B cell (primary cell): ENCODE results near the gene RNF126. TPM values are rescaled to one million over a fixed set of nuclear protein-coding genes. Genes with fewer than 3 reads are reported as not detected.

ENCODE experiments used
- ATAC-seq: fragments of 200-7000 bp; cut with Tn5 transposase; one replicate; pipeline ENCODE4 v1.10.0; 2021; ENCODE audit warnings: low read depth, mild to moderate bottlenecking, moderate number of reproducible peaks, moderate library complexity
- CTCF ChIA-PET: fragments of 350-600 bp; sonication (Branson Sonifier 250); formaldehyde crosslinking; loops from one replicate; lab custom pipeline; 2021; ENCODE audit warnings: antibody characterized with exemption, inconsistent platforms; lab: Charles Lee
- POLR2A ChIA-PET: fragments of 350-600 bp; sonication (Branson Sonifier 250); formaldehyde crosslinking; loops from one replicate; lab custom pipeline; 2021; ENCODE audit warnings: antibody characterized with exemption; lab: Charles Lee
- DNase-seq: peaks from one replicate; pipeline ENCODE4 v3.0.0; 2013
- H2AFZ ChIP-seq: 2 replicates; pipeline ENCODE4 v1.6.1; 2012; ENCODE audit warnings: mild to moderate bottlenecking, low read depth, low read length; ENCODE audit not compliant: insufficient read depth, poor library complexity, severe bottlenecking
- H3K27ac ChIP-seq, 2 donors: 1 replicate in 1 of 2; 2 replicates in 1 of 2; pipeline ENCODE4 v1.5.1; 2012 to 2013; ENCODE audit warnings: low read length in 2 of 2, mild to moderate bottlenecking in 2 of 2, moderate library complexity in 1 of 2
- H3K27me3 ChIP-seq, 4 experiments: fragments of 200-600 bp in 1 of 4; sonication (generic) in 1 of 4; replicated peaks in 1 of 4; 1 replicate in 2 of 4; 2 replicates in 2 of 4; pipeline versions ENCODE4 v1.6.1 to v1.7.0; 2013 to 2016; ENCODE audit warnings: low read length in 3 of 4, mild to moderate bottlenecking in 2 of 4, mixed read lengths in 1 of 4, moderate library complexity in 1 of 4; ENCODE audit not compliant: insufficient read depth in 4 of 4, control insufficient read depth in 3 of 4; ENCODE audit errors: control extremely low read depth in 1 of 4
- H3K36me3 ChIP-seq, 2 experiments: replicated peaks in 1 of 2; 1 replicate in 1 of 2; 2 replicates in 1 of 2; pipeline versions ENCODE4 v1.6.1 to v1.7.1; 2013; ENCODE audit warnings: low read length in 1 of 2; ENCODE audit not compliant: insufficient read depth in 2 of 2, control insufficient read depth in 1 of 2; ENCODE audit errors: control extremely low read depth in 1 of 2, extremely low read depth in 1 of 2
- H3K4me1 ChIP-seq, 2 donors: fragments of 200-600 bp in 1 of 2; sonication (generic) in 1 of 2; 1 replicate in 1 of 2; 2 replicates in 1 of 2; pipeline versions ENCODE4 v1.5.1 to v1.6.1; 2013 to 2017; ENCODE audit warnings: low read length in 2 of 2; ENCODE audit not compliant: control insufficient read depth in 2 of 2, insufficient read depth in 2 of 2
- H3K4me2 ChIP-seq: replicated peaks from 2 replicates; pipeline ENCODE3; 2012; ENCODE audit warnings: mild to moderate bottlenecking, low read depth, low read length; ENCODE audit not compliant: poor library complexity, severe bottlenecking
- H3K4me3 ChIP-seq, 5 experiments: fragments of 200-600 bp in 1 of 5; sonication (generic) in 1 of 5; 1 replicate in 3 of 5; 2 replicates in 2 of 5; pipeline versions ENCODE4 v1.5.1 to v1.7.0; 2011 to 2016; ENCODE audit warnings: low read length in 4 of 5, mild to moderate bottlenecking in 4 of 5, low read depth in 2 of 5, control low read depth in 1 of 5, moderate library complexity in 1 of 5; ENCODE audit not compliant: insufficient read depth in 1 of 5; ENCODE audit errors: control extremely low read depth in 1 of 5, extremely low read depth in 1 of 5
- H3K79me2 ChIP-seq: fragments of 200-600 bp; sonication (generic); one replicate; pipeline ENCODE4 v1.6.0; 2016; ENCODE audit warnings: low read length; ENCODE audit not compliant: control insufficient read depth, insufficient read depth
- H3K9ac ChIP-seq: fragments of 200-600 bp; sonication (generic); 2 replicates; pipeline ENCODE4 v1.6.1; 2017; ENCODE audit warnings: mild to moderate bottlenecking, low read length, moderate library complexity
- H3K9me3 ChIP-seq, 3 donors: one replicate each; pipeline versions ENCODE4 v1.6.1 to v1.7.1; 2013; ENCODE audit warnings: low read length in 2 of 3; ENCODE audit not compliant: control insufficient read depth in 2 of 3, insufficient read depth in 1 of 3; ENCODE audit errors: control extremely low read depth in 1 of 3
- H4K20me1 ChIP-seq: 2 replicates; pipeline ENCODE4 v1.6.0; 2012; ENCODE audit warnings: mild to moderate bottlenecking, low read length; ENCODE audit not compliant: insufficient read depth, control insufficient read depth, poor library complexity, severe bottlenecking
- H3K27ac Mint-ChIP-seq: one replicate; pipeline ENCODE4 v1.8.0; 2021; ENCODE audit warnings: mixed read lengths
- H3K27me3 Mint-ChIP-seq: one replicate; pipeline ENCODE4 v1.8.0; 2021; ENCODE audit warnings: mixed read lengths
- H3K4me1 Mint-ChIP-seq: one replicate; pipeline ENCODE4 v1.8.0; 2021; ENCODE audit warnings: mixed read lengths
- H3K4me3 Mint-ChIP-seq: one replicate; pipeline ENCODE4 v1.8.0; 2021; ENCODE audit warnings: mixed read lengths
- H3K9me3 Mint-ChIP-seq: one replicate; pipeline ENCODE4 v1.8.0; 2022; ENCODE audit warnings: mixed read lengths; ENCODE audit not compliant: insufficient read depth
- CTCF ChIP-seq: fragments of 200-600 bp; IDR thresholded peaks from one replicate; pipeline ENCODE4 v1.8.0; 2022; ENCODE audit warnings: antibody characterized with exemption, mild to moderate bottlenecking
- EZH2 ChIP-seq: IDR thresholded peaks from 2 replicates; pipeline ENCODE4 v1.6.1; 2012; ENCODE audit warnings: borderline replicate concordance, low read depth, mild to moderate bottlenecking, moderate library complexity, low read length; ENCODE audit not compliant: insufficient read depth, poor library complexity, severe bottlenecking
- WGBS: methylation state at CpG from one replicate; pipeline ENCODE4 v1.1.5; 2013; ENCODE audit warnings: missing lambda C conversion rate; ENCODE audit not compliant: insufficient coverage; 5-methylcytosine and 5-hydroxymethylcytosine counted together
- intact Hi-C: fragments of 100-400 bp; cut with micrococcal nuclease; formaldehyde crosslinking; loops from one replicate; pipeline ENCODE4 v1.10.0; 2022
- polyA plus RNA-seq: library from polyadenylated mRNA; depleted of rRNA; stranded (reverse); fragments of >200 nt; gene quantifications from 2 replicates; pipeline ENCODE4 v1.2.3, GENCODE V29; 2012
- total RNA-seq, 2 donors: library from RNA; stranded (reverse); fragments of 120-200 nt in 1 of 2; gene quantifications; 1 replicate in 1 of 2; 2 replicates in 1 of 2; pipeline versions ENCODE4 v1.2.3 to v1.2.4, GENCODE V29; 2013 to 2022

RNF126 gene
- total and polyA plus RNA-seq, 2 donors (not counting 1 experiment from before 2014, with no cell fraction given) = 74.3 to 118 TPM

- H3K9ac ChIP-seq = peak overlapping the region; percentile 79
- Mint-ChIP-seq H3K4me3 (peak overlapping the region; percentile 96), H3K27me3 (no peaks in the 10 kb centered on the region), H3K9me3 (no peaks in the 10 kb centered on the region), H3K4me1 (peaks cover 65% of the 10 kb centered on the region), H3K27ac (peak overlapping the region; percentile 98)
- ChIA-PET POLR2A (interaction anchor here (0.7 to 2.3 kb wide), 4 partner anchors 9 to 42 kb away, joined by 3 to 6 read pairs (median 4); no protein-coding TSS in a partner anchor), CTCF (interaction anchor here (0.5 to 1.6 kb wide), 3 partner anchors 9 to 75 kb away, joined by 4 to 6 read pairs (median 5); no protein-coding TSS in a partner anchor)
- H3K9me3 ChIP-seq = peaks cover 0 to 4% (median 0%) of the 10 kb centered on the region in 3 donors
- H3K36me3 ChIP-seq = peaks cover 0 to 27% of the 10 kb centered on the region in 2 experiments
- no peaks in the 10 kb centered on the region for H3K27me3 ChIP-seq
- TF ChIP-seq CTCF (no peak), EZH2 (no peak)
- DNase-seq (peak; percentile 58), ATAC-seq (no peak)
- peaks cover 93% of the 10 kb centered on the region for H3K79me2 ChIP-seq
- WGBS = 76% methylated on average over 45 of the region's 50 CpGs
- peaks cover 85% of the 10 kb centered on the region for H4K20me1 ChIP-seq
- H3K4me3 ChIP-seq = peak overlapping the region in 3 of 5 experiments; percentile 82 to 94 (median 88)
- H3K27ac ChIP-seq = peak overlapping the region; percentile 87 to 97
- peaks cover 33 to 63% of the 10 kb centered on the region in 2 donors for H3K4me1 ChIP-seq
- H3K4me2 ChIP-seq = peak overlapping the region; percentile 96
- intact Hi-C loops = no loop called here
- no peak overlapping the region for H2AFZ ChIP-seq
Measured at GRCh38 chr19:658916-659839, 3.8 kb downstream of the RNF126 start.
